HepG2 (cell line): ENCODE results near the gene EIF2S2. TPM values are rescaled to one million over a fixed set of nuclear protein-coding genes. Genes with fewer than 3 reads are reported as not detected.

Experiments used
- ATAC-seq: fragments of 200-7000 bp; cut with Tn5 transposase; 3 replicates; pipeline ENCODE4 v1.9.1; 2020; ENCODE audit warnings: mild to moderate bottlenecking, moderate library complexity
- BruUV-seq: library from RNA; stranded (reverse); fragments of 400-500 nt; replicated peaks from 2 replicates; lab custom pipeline; 2021; lab: Mats Ljungman, UMichigan
- CTCF ChIA-PET: fragments of 300-600 bp; formaldehyde crosslinking; extraction: SDS; loops from one replicate; lab custom pipeline; 2021; ENCODE audit warnings: low total read pairs, inconsistent platforms, low intra/inter-chr PET ratio; lab: Yijun Ruan, JAX
- POLR2A ChIA-PET: fragments of 350-600 bp; sonication (Branson Sonifier 250); formaldehyde crosslinking; loops from one replicate; lab custom pipeline; 2020; ENCODE audit warnings: antibody characterized with exemption, inconsistent platforms; lab: Yijun Ruan, JAX
- DNase-seq: peaks from one replicate; pipeline ENCODE4 v3.0.0-alpha.2; 2015; ENCODE audit warnings: low spot score
- FAIRE-seq: peaks from 3 replicates; lab custom pipeline; 2011; peaks lifted over from hg19 to GRCh38; lab: Jason Lieb, UNC
- H2AFZ ChIP-seq: one replicate; pipeline ENCODE4 v1.6.1; 2011; ENCODE audit warnings: low read length, inconsistent platforms
- H3K27ac ChIP-seq: fragments of 300-600 bp; 3 replicates; pipeline ENCODE4 v1.8.0; 2011; ENCODE audit warnings: mixed run types, mild to moderate bottlenecking, mixed read lengths, low read length, inconsistent platforms; ENCODE audit not compliant: insufficient read depth; ENCODE audit errors: extremely low read length
- H3K27me3 ChIP-seq, 2 experiments: fragments of 200-600 bp in 1 of 2; 2 replicates in 1 of 2; 3 replicates in 1 of 2; pipeline versions ENCODE4 v1.6.0 to v1.8.0; 2011; ENCODE audit warnings: low read length in 2 of 2, mild to moderate bottlenecking in 2 of 2, moderate library complexity in 2 of 2, inconsistent platforms in 1 of 2; ENCODE audit not compliant: insufficient read depth in 2 of 2, control insufficient read depth in 1 of 2
- H3K36me3 ChIP-seq, 2 experiments: fragments of 200-600 bp in 1 of 2; replicated peaks in 1 of 2; 2 replicates in 1 of 2; 3 replicates in 1 of 2; pipeline versions ENCODE4 v1.5.1 to v1.8.0; 2011; ENCODE audit warnings: low read length in 2 of 2, inconsistent platforms in 1 of 2; ENCODE audit not compliant: insufficient read depth in 2 of 2, control insufficient read depth in 1 of 2
- H3K4me1 ChIP-seq: 2 replicates; pipeline ENCODE4 v1.5.1; 2012; ENCODE audit warnings: low read length, inconsistent platforms; ENCODE audit not compliant: insufficient read depth
- H3K4me2 ChIP-seq: 2 replicates; pipeline ENCODE4 v1.6.0; 2011; ENCODE audit warnings: low read depth, low read length, inconsistent platforms
- H3K4me3 ChIP-seq, 3 experiments: fragments of 200-600 bp in 1 of 3; sonication (generic), shearing (Covaris generic) in 1 of 3; replicated peaks in 1 of 3; 2 replicates each; pipeline ENCODE4 v1.5.1; 2011 to 2016; ENCODE audit warnings: low read length in 3 of 3, inconsistent platforms in 2 of 3, low read depth in 2 of 3, mild to moderate bottlenecking in 2 of 3, control low read depth in 1 of 3, mixed read lengths in 1 of 3; ENCODE audit not compliant: insufficient read depth in 1 of 3
- H3K79me2 ChIP-seq: one replicate; pipeline ENCODE4 v1.6.1; 2011; ENCODE audit warnings: low read length, inconsistent platforms; ENCODE audit not compliant: insufficient read depth
- H3K9ac ChIP-seq: 2 replicates; pipeline ENCODE4 v1.6.0; 2011; ENCODE audit warnings: mild to moderate bottlenecking, low read depth, low read length, inconsistent platforms; ENCODE audit not compliant: insufficient read depth
- H3K9me3 ChIP-seq: 2 replicates; pipeline ENCODE4 v1.5.1; 2012; ENCODE audit warnings: mild to moderate bottlenecking, low read length
- H4K20me1 ChIP-seq: 2 replicates; pipeline ENCODE4 v1.6.0; 2011; ENCODE audit warnings: inconsistent platforms, mild to moderate bottlenecking, low read length, moderate library complexity; ENCODE audit not compliant: insufficient read depth
- CSRNP1 ChIP-seq: sonication (generic); formaldehyde crosslinking; IDR thresholded peaks from 2 replicates; pipeline ENCODE4 v1.8.1; 2023; ENCODE audit warnings: mild to moderate bottlenecking, missing genetic modification reagents
- HMGA1 ChIP-seq: sonication (generic); formaldehyde crosslinking; conservative IDR thresholded peaks from 2 replicates; pipeline ENCODE4 v1.4.0; 2020; ENCODE audit warnings: missing genetic modification reagents
- PAF1 ChIP-seq: IDR thresholded peaks from 2 replicates; pipeline ENCODE4 v1.6.1; 2016; ENCODE audit warnings: missing genetic modification reagents, missing compliant biosample characterization
- PCBP2 ChIP-seq: fragments of 200-400 bp; formaldehyde crosslinking; optimal IDR thresholded peaks from 2 replicates; pipeline ENCODE3; 2018; ENCODE audit warnings: low read length, low read depth; ENCODE audit not compliant: poor library complexity, severe bottlenecking
- RERE ChIP-seq: IDR thresholded peaks from 2 replicates; pipeline ENCODE4 v1.6.1; 2016; ENCODE audit warnings: low read depth, missing genetic modification reagents, missing compliant biosample characterization
- SP4 ChIP-seq: sonication (generic); formaldehyde crosslinking; IDR thresholded peaks from 2 replicates; pipeline ENCODE4 v1.8.1; 2023; ENCODE audit warnings: mild to moderate bottlenecking, missing genetic modification reagents
- SRSF4 ChIP-seq: fragments of 200-400 bp; formaldehyde crosslinking; IDR thresholded peaks from one replicate; pipeline ENCODE4 v1.6.1; 2018; ENCODE audit warnings: mild to moderate bottlenecking, low read depth, low read length, moderate library complexity; ENCODE audit not compliant: poor library complexity, severe bottlenecking
- SSRP1 ChIP-seq: IDR thresholded peaks from 2 replicates; pipeline ENCODE4 v1.6.1; 2016; ENCODE audit warnings: control low read depth
- ZBTB38 ChIP-seq: sonication (generic); formaldehyde crosslinking; IDR thresholded peaks from 2 replicates; pipeline ENCODE4 v1.5.1; 2020; ENCODE audit warnings: mild to moderate bottlenecking, missing genetic modification reagents
- ZNF333 ChIP-seq: sonication (generic); formaldehyde crosslinking; IDR thresholded peaks from 2 replicates; pipeline ENCODE4 v1.4.0; 2020; ENCODE audit warnings: mild to moderate bottlenecking, missing genetic modification reagents, borderline replicate concordance
- ZNF33A ChIP-seq: sonication (generic); formaldehyde crosslinking; IDR thresholded peaks from 2 replicates; pipeline ENCODE4 v1.5.1; 2020; ENCODE audit warnings: missing genetic modification reagents, mild to moderate bottlenecking, moderate library complexity, borderline replicate concordance
- ZNF501 ChIP-seq: sonication (generic); formaldehyde crosslinking; IDR thresholded peaks from 2 replicates; pipeline ENCODE4 v1.5.1; 2020; ENCODE audit warnings: mild to moderate bottlenecking, moderate library complexity, missing genetic modification reagents
- ZNF670 ChIP-seq: sonication (generic); formaldehyde crosslinking; IDR thresholded peaks from 2 replicates; pipeline ENCODE4 v1.8.0; 2022; ENCODE audit warnings: mild to moderate bottlenecking, missing genetic modification reagents, borderline replicate concordance
- ZNF75D ChIP-seq: sonication (generic); formaldehyde crosslinking; IDR thresholded peaks from 2 replicates; pipeline ENCODE4 v1.8.1; 2023; ENCODE audit warnings: missing genetic modification reagents, mild to moderate bottlenecking, borderline replicate concordance
- ZNF841 ChIP-seq: sonication (generic); formaldehyde crosslinking; IDR thresholded peaks from 2 replicates; pipeline ENCODE4 v1.8.1; 2023; ENCODE audit warnings: missing genetic modification reagents, borderline replicate concordance
- WGBS: methylation state at CpG from one replicate; pipeline ENCODE4 v1.1.6; 2017; ENCODE audit warnings: low lambda C conversion rate; 5-methylcytosine and 5-hydroxymethylcytosine counted together
- in situ Hi-C: cut with HindIII; loops from 2 replicates; pipeline ENCODE4 v1.10.0; 2017; ENCODE audit warnings: low pct_unique_long_range_greater_than_20kb; ENCODE audit not compliant: extremely low pct_ligation_motif_present
- intact Hi-C: fragments of 100-400 bp; cut with micrococcal nuclease; formaldehyde crosslinking; loops from one replicate; pipeline ENCODE4 v1.10.0; 2022; ENCODE audit not compliant: unreplicated experiment
- polyA plus RNA-seq, 8 experiments: library from polyadenylated mRNA; depleted of rRNA in 3 of 8; stranded (reverse) in 7 of 8; unstranded in 1 of 8; fragments of >200 nt; fragmentation: Illumina TruSeq in 4 of 8; extraction: Trizol in 4 of 8; gene quantifications; 2 replicates each; pipeline versions ENCODE4 v1.2.1 to v1.2.3, GENCODE V29; 2011 to 2016; ENCODE audit warnings: low read depth in 4 of 8, missing spikeins in 1 of 8, mixed read lengths in 1 of 8; ENCODE audit not compliant: insufficient read depth in 1 of 8
- total RNA-seq, 5 experiments: library from RNA; depleted of rRNA; stranded (reverse); fragments of >200 nt; fragmentation: Illumina TruSeq; extraction: Trizol; gene quantifications; 2 replicates each; pipeline ENCODE4 v1.2.3, GENCODE V29; 2016; ENCODE audit warnings: low read depth in 1 of 5

Gene EIF2S2
- total and polyA plus RNA-seq, 2 of the 13 experiments (the other 11 are each of a cell fraction or from before 2014, with no cell fraction given): 126 to 213 TPM

- TF ChIP-seq CSRNP1: no peak
- TF ChIP-seq SSRP1: peak; percentile 19; the same call in 1 of the 2 replicates
These were observed 1.9 kb downstream of the EIF2S2 start (continued) for GRCh38 chr20:34110025-34110744.

- in situ Hi-C loops (no loop called here), intact Hi-C loops (no loop called here)
- ChIA-PET POLR2A (interaction anchor here (0.6 to 1.4 kb wide), 2 partner anchors 9 to 666 kb away, joined by 4 to 5 read pairs; partner anchors contain the start of gene SNTA1), CTCF (no interaction called here)
- Histone ChIP-seq H3K9me3 (no peaks in the 10 kb centered on the region), H3K36me3 (peaks cover 13 to 47% of the 10 kb centered on the region in 2 experiments), H3K27ac (no peak overlapping the region), H3K9ac (no peak overlapping the region), H3K79me2 (peaks cover 75% of the 10 kb centered on the region), H3K4me3 (peak overlapping the region in 1 of 3 experiments; percentile 15; a peak in 3 of 6 replicates), H4K20me1 (peaks cover 71% of the 10 kb centered on the region), H2AFZ (no peak overlapping the region), H3K4me2 (peak overlapping the region; percentile 85), H3K4me1 (peaks cover 66% of the 10 kb centered on the region), H3K27me3 (peaks cover 0 to 4% of the 10 kb centered on the region in 2 experiments; a peak in 1 of 5 replicates)
- 92% methylated on average over 6 of the region's 6 CpGs for WGBS
- FAIRE-seq (no peak), DNase-seq (no peak), ATAC-seq (no peak)
- BruUV-seq: no TSS peak
- peak; percentile 73; the same call in 1 of the 2 replicates for TF ChIP-seq PAF1 (CRISPR knock-in tag)
- no peak for TF ChIP-seq ZNF333 (CRISPR knock-in tag)
- no peak for TF ChIP-seq SP4 (CRISPR knock-in tag)
- no peak for TF ChIP-seq ZNF841 (CRISPR knock-in tag)
- 0 out of 2 replicates have a peak, but pooled peaks have one; percentile 20 for TF ChIP-seq ZNF501 (CRISPR knock-in tag)
- 0 out of 2 replicates have a peak, but pooled peaks have one; percentile 38 for TF ChIP-seq ZNF670 (CRISPR knock-in tag)
- no peak for TF ChIP-seq ZNF75D (CRISPR knock-in tag)
- TF ChIP-seq ZBTB38 (CRISPR knock-in tag): peak; percentile 51; the same call in 1 of the 2 replicates
- TF ChIP-seq RERE (CRISPR knock-in tag): no peak
- TF ChIP-seq HMGA1: no peak
- TF ChIP-seq PCBP2: no peak
- 0 out of 2 replicates have a peak, but pooled peaks have one; percentile 56 for TF ChIP-seq ZNF33A (CRISPR knock-in tag)
- no peak for TF ChIP-seq SRSF4
These were observed 2.6 kb downstream of the EIF2S2 start for GRCh38 chr20:34109442-34109841.
